ENCODE results near the gene RAB33A.

RAB33A gene

GRCh38 chrX:130136496-130136895 is 35.3 kb upstream of the RAB33A start:
- H3K4ac ChIP-seq (ENCODE audit: low read depth, low read length): no peak overlapping the region
- H3K79me1 ChIP-seq (ENCODE audit: low read length): no peaks in the 10 kb centered on the region
- H2BK12ac ChIP-seq (ENCODE audit: low read length): no peak overlapping the region
- no peaks in the 10 kb centered on the region for H3K79me2 ChIP-seq (ENCODE audit: control insufficient read depth, insufficient read depth, low read length, poor library complexity)
- DNase-seq: no peak
- H3K18ac ChIP-seq (ENCODE audit: low read length): no peak overlapping the region
- no peak overlapping the region for H3K27ac ChIP-seq (ENCODE audit: low read depth, low read length)
- H4K12ac ChIP-seq (ENCODE audit: low read depth, low read length): no peak overlapping the region
- no peak overlapping the region for H4K91ac ChIP-seq (ENCODE audit: low read depth, low read length)
- H3K23ac ChIP-seq (ENCODE audit: low read length): no peak overlapping the region
- no peak overlapping the region for H2BK5ac ChIP-seq (ENCODE audit: low read depth, low read length, poor library complexity)
- H3K14ac ChIP-seq (ENCODE audit: low read length): no peak overlapping the region
- H3K27me3 ChIP-seq (ENCODE audit: insufficient read depth, low read length): no peaks in the 10 kb centered on the region
- peaks cover 9 to 31% of the 10 kb centered on the region in 2 experiments for H3K36me3 ChIP-seq (ENCODE audit: control insufficient read depth in 1 of 2, insufficient read depth in 2 of 2, low read length in 2 of 2)
- H3K4me2 ChIP-seq (ENCODE audit: low read length): no peak overlapping the region
- no CpG with 5 or more reads among the region's 5 CpGs for WGBS (ENCODE audit: extremely low coverage, insufficient coverage, insufficient read length)
- no peak overlapping the region for H2AK5ac ChIP-seq (ENCODE audit: low read length)
- no peak overlapping the region for H2BK120ac ChIP-seq (ENCODE audit: insufficient read depth, low read length, poor library complexity)
- no peak overlapping the region for H3K9ac ChIP-seq (ENCODE audit: low read length)
- no peak overlapping the region for H2AFZ ChIP-seq (ENCODE audit: insufficient read depth, low read length, poor library complexity)
- no peak overlapping the region for H3K4me3 ChIP-seq (ENCODE audit: low read depth, low read length)
- H3K9me3 ChIP-seq (ENCODE audit: insufficient read depth, low read depth, low read length): no peaks in the 10 kb centered on the region
- H3K4me1 ChIP-seq (ENCODE audit: control insufficient read depth in 1 of 2, insufficient read depth in 2 of 2, low read length in 2 of 2): no peaks in the 10 kb centered on the region
- no peak overlapping the region for H4K8ac ChIP-seq (ENCODE audit: low read depth, low read length)

- Histone ChIP-seq H2BK5ac (ENCODE audit: low read depth, low read length, poor library complexity) (no peak overlapping the region), H2AK5ac (ENCODE audit: low read length) (no peak overlapping the region), H3K4me2 (ENCODE audit: low read length) (no peak overlapping the region), H4K91ac (ENCODE audit: low read depth, low read length) (no peak overlapping the region), H3K18ac (ENCODE audit: low read length) (no peak overlapping the region), H3K79me2 (ENCODE audit: control insufficient read depth, insufficient read depth, low read length, poor library complexity) (no peaks in the 10 kb centered on the region), H3K9ac (ENCODE audit: low read length) (no peak overlapping the region), H2AFZ (ENCODE audit: insufficient read depth, low read length, poor library complexity) (no peak overlapping the region), H3K4ac (ENCODE audit: low read depth, low read length) (no peak overlapping the region), H2BK120ac (ENCODE audit: insufficient read depth, low read length, poor library complexity) (no peak overlapping the region), H2BK12ac (ENCODE audit: low read length) (no peak overlapping the region), H3K36me3 (ENCODE audit: control insufficient read depth in 1 of 2, insufficient read depth in 2 of 2, low read length in 2 of 2) (peaks cover 9 to 29% of the 10 kb centered on the region in 2 experiments), H3K27ac (ENCODE audit: low read depth, low read length) (no peak overlapping the region), H3K4me1 (ENCODE audit: control insufficient read depth in 1 of 2, insufficient read depth in 2 of 2, low read length in 2 of 2) (no peaks in the 10 kb centered on the region), H4K12ac (ENCODE audit: low read depth, low read length) (no peak overlapping the region), H3K4me3 (ENCODE audit: low read depth, low read length) (no peak overlapping the region), H3K27me3 (ENCODE audit: insufficient read depth, low read length) (no peaks in the 10 kb centered on the region), H3K79me1 (ENCODE audit: low read length) (no peaks in the 10 kb centered on the region), H3K9me3 (ENCODE audit: insufficient read depth, low read depth, low read length) (no peaks in the 10 kb centered on the region), H4K8ac (ENCODE audit: low read depth, low read length) (no peak overlapping the region), H3K14ac (ENCODE audit: low read length) (no peak overlapping the region), H3K23ac (ENCODE audit: low read length) (no peak overlapping the region)
- no CpG with 5 or more reads among the region's 8 CpGs for WGBS (ENCODE audit: extremely low coverage, insufficient coverage, insufficient read length)
- no peak for DNase-seq
Observed at GRCh38 chrX:130136961-130137360, 34.8 kb upstream of the RAB33A start.

- H3K4ac ChIP-seq (ENCODE audit: low read depth, low read length): no peak overlapping the region
- H3K18ac ChIP-seq (ENCODE audit: low read length): no peak overlapping the region
- DNase-seq: no peak
- no peak overlapping the region for H3K14ac ChIP-seq (ENCODE audit: low read length)
- H3K4me1 ChIP-seq (ENCODE audit: control insufficient read depth in 1 of 2, insufficient read depth in 2 of 2, low read length in 2 of 2): no peaks in the 10 kb centered on the region
- no peak overlapping the region for H3K4me3 ChIP-seq (ENCODE audit: low read depth, low read length)
- no peak overlapping the region for H2AK5ac ChIP-seq (ENCODE audit: low read length)
- no peak overlapping the region for H2BK120ac ChIP-seq (ENCODE audit: insufficient read depth, low read length, poor library complexity)
- H2BK5ac ChIP-seq (ENCODE audit: low read depth, low read length, poor library complexity): no peak overlapping the region
- no peaks in the 10 kb centered on the region for H3K27me3 ChIP-seq (ENCODE audit: insufficient read depth, low read length)
- no peak overlapping the region for H3K27ac ChIP-seq (ENCODE audit: low read depth, low read length)
- WGBS (ENCODE audit: extremely low coverage, insufficient coverage, insufficient read length): no CpG with 5 or more reads among the region's 3 CpGs
- H3K4me2 ChIP-seq (ENCODE audit: low read length): no peak overlapping the region
- no peaks in the 10 kb centered on the region for H3K79me1 ChIP-seq (ENCODE audit: low read length)
- H3K23ac ChIP-seq (ENCODE audit: low read length): no peak overlapping the region
- H3K79me2 ChIP-seq (ENCODE audit: control insufficient read depth, insufficient read depth, low read length, poor library complexity): no peaks in the 10 kb centered on the region
- no peak overlapping the region for H3K9ac ChIP-seq (ENCODE audit: low read length)
- H3K9me3 ChIP-seq (ENCODE audit: insufficient read depth, low read depth, low read length): no peaks in the 10 kb centered on the region
- H4K91ac ChIP-seq (ENCODE audit: low read depth, low read length): no peak overlapping the region
- no peak overlapping the region for H2AFZ ChIP-seq (ENCODE audit: insufficient read depth, low read length, poor library complexity)
- no peak overlapping the region for H4K12ac ChIP-seq (ENCODE audit: low read depth, low read length)
- peaks cover 8 to 30% of the 10 kb centered on the region in 2 experiments for H3K36me3 ChIP-seq (ENCODE audit: control insufficient read depth in 1 of 2, insufficient read depth in 2 of 2, low read length in 2 of 2)
- H4K8ac ChIP-seq (ENCODE audit: low read depth, low read length): no peak overlapping the region
- no peak overlapping the region for H2BK12ac ChIP-seq (ENCODE audit: low read length)
Observed at GRCh38 chrX:130139474-130140201, 32.1 kb upstream of the RAB33A start.

- Histone ChIP-seq H3K4me1 (ENCODE audit: control insufficient read depth in 1 of 2, insufficient read depth in 2 of 2, low read length in 2 of 2) (no peaks in the 10 kb centered on the region), H3K23ac (ENCODE audit: low read length) (no peak overlapping the region), H4K8ac (ENCODE audit: low read depth, low read length) (no peak overlapping the region), H3K27ac (ENCODE audit: low read depth, low read length) (no peak overlapping the region), H3K36me3 (ENCODE audit: control insufficient read depth in 1 of 2, insufficient read depth in 2 of 2, low read length in 2 of 2) (peaks cover 2 to 25% of the 10 kb centered on the region in 2 experiments), H2AFZ (ENCODE audit: insufficient read depth, low read length, poor library complexity) (no peak overlapping the region), H3K79me2 (ENCODE audit: control insufficient read depth, insufficient read depth, low read length, poor library complexity) (no peaks in the 10 kb centered on the region), H3K27me3 (ENCODE audit: insufficient read depth, low read length) (no peaks in the 10 kb centered on the region), H3K18ac (ENCODE audit: low read length) (no peak overlapping the region), H3K4me2 (ENCODE audit: low read length) (no peak overlapping the region), H3K14ac (ENCODE audit: low read length) (no peak overlapping the region), H4K12ac (ENCODE audit: low read depth, low read length) (no peak overlapping the region), H2BK5ac (ENCODE audit: low read depth, low read length, poor library complexity) (no peak overlapping the region), H2BK120ac (ENCODE audit: insufficient read depth, low read length, poor library complexity) (no peak overlapping the region), H4K91ac (ENCODE audit: low read depth, low read length) (no peak overlapping the region), H3K79me1 (ENCODE audit: low read length) (no peaks in the 10 kb centered on the region), H3K4ac (ENCODE audit: low read depth, low read length) (no peak overlapping the region), H2BK12ac (ENCODE audit: low read length) (no peak overlapping the region), H3K9ac (ENCODE audit: low read length) (no peak overlapping the region), H3K9me3 (ENCODE audit: insufficient read depth, low read depth, low read length) (no peaks in the 10 kb centered on the region), H2AK5ac (ENCODE audit: low read length) (no peak overlapping the region), H3K4me3 (ENCODE audit: low read depth, low read length) (no peak overlapping the region)
- no peak for DNase-seq
- no CpG with 5 or more reads among the region's 3 CpGs for WGBS (ENCODE audit: extremely low coverage, insufficient coverage, insufficient read length)
Observed at GRCh38 chrX:130144509-130144908, 27.3 kb upstream of the RAB33A start.

Measured in trophoblast cell (in vitro differentiated cells and primary cell).